ENCODE results near the gene AP4B1. TPM values are rescaled to one million over a fixed set of nuclear protein-coding genes. Genes with fewer than 3 reads are reported as not detected.

Gene AP4B1
- total and polyA plus RNA-seq, 2 experiments from 2014 or later: 9.8 to 11.1 TPM

DNA sequence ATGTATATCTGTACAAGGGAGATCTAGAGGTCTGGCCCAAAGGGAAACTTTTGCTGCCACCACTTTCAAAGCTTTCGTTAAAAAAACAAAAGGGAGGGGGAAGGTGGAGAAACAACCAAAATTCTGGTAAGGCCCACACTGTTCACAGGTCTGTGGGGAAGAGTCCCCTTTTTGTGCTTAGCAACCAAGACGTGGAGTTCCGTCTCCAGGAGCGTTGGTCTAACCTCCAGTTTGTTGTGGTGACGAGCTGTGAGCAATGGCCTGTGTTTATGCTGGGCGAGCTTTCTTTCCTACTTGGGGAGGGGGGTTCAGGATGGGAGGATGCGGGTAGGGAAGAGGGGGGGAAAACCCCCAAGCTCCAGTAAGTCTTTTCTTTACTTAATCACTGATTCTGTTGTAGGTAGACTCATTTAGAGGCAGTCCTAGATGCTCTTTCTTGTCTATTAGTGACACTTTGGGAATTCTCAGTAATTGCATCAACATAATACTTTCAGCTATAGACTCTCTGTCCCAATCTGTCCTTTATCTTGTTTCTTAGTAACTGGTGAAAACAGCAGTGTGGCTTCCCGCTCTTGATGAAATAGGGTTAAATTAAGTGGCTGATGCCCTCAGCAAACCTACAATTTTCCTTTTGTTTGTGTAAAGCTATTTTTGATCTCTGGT is 26.0 kb upstream of the AP4B1 start:
- Histone ChIP-seq H2AFZ (peak overlapping the region; percentile 67), H4K20me1 (ENCODE audit: insufficient read depth, poor library complexity, severe bottlenecking) (peaks cover 28% of the 10 kb centered on the region), H3K4me3 (peak overlapping the region; percentile 95), H3K9me3 (ENCODE audit: low read depth) (no peaks in the 10 kb centered on the region), H3K4me1 (ENCODE audit: insufficient read depth) (peaks cover 27% of the 10 kb centered on the region), H3K4me2 (peak overlapping the region; percentile 87), H3K79me2 (peaks cover 60% of the 10 kb centered on the region), H3K36me3 (replicated peaks; ENCODE audit: insufficient read depth, low read depth) (no peaks in the 10 kb centered on the region), H3K27me3 (no peaks in the 10 kb centered on the region), H3K27ac (peak overlapping the region; percentile 98), H3K9me2 (replicated peaks; ENCODE audit: insufficient read depth) (no peaks in the 10 kb centered on the region)
- no peak for TF ChIP-seq EZH2phosphoT487 (IDR thresholded peaks at IDR 0.05; ENCODE audit: low read depth, severe bottlenecking, unreplicated experiment)
- no peak for TF ChIP-seq EZH2 (IDR thresholded peaks at IDR 0.05; ENCODE audit: borderline replicate concordance)
- TF ChIP-seq CTCF (IDR thresholded peaks at IDR 0.05; ENCODE audit: poor library complexity): no peak
- WGBS (ENCODE audit: low lambda C conversion rate, missing lambda C conversion rate): 5% methylated on average over 8 of the region's 8 CpGs
- peak; percentile 66 for DNase-seq (ENCODE audit: low spot score)

DNA sequence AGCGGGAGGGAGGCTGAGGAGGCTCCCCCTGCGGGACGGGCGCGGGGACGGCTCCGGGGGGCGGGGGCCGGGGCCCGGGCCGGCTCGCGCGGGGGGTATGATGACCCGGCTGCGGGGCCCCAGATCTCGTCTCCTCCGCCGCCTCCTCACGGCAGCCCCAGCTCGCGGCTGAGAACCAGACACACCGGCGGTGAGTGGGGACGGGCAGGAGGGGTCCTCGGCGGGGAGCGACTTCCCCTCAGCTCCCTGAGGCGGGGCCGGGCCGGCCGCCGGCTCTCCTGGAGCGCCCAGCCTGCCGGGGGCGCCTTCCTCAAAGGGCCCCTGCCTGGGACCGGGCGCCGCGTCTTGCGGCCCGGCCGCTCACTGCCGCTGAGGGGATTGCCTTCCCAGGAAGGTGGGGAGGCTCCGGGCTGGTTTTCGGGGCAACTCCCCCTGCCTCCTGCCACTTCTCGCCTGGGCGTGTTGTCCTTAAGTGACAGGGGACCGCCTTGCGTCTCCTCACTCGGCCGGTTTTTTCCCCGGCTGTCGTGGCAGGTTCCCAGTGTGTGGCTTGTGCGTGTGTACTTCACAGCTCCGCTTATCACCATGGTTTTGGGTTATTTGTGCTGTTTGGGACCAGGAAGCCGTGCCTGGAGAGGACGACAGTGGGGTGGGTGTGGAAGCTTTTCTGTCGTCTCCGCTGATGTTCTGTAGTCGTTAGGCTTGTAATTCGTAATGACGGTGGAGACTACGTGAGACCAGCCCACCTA is 25.3 kb upstream of the AP4B1 start:
- peak; percentile 21 for TF ChIP-seq CTCF (IDR thresholded peaks at IDR 0.05; ENCODE audit: poor library complexity)
- TF ChIP-seq EZH2 (IDR thresholded peaks at IDR 0.05; ENCODE audit: borderline replicate concordance): no peak
- no peak for TF ChIP-seq EZH2phosphoT487 (IDR thresholded peaks at IDR 0.05; ENCODE audit: low read depth, severe bottlenecking, unreplicated experiment)
- DNase-seq (ENCODE audit: low spot score): peak; percentile 79
- Histone ChIP-seq H3K27ac (peak overlapping the region; percentile 98), H3K4me1 (ENCODE audit: insufficient read depth) (peaks cover 27% of the 10 kb centered on the region), H3K9me2 (replicated peaks; ENCODE audit: insufficient read depth) (no peaks in the 10 kb centered on the region), H3K27me3 (no peaks in the 10 kb centered on the region), H2AFZ (peak overlapping the region; percentile 67), H3K79me2 (peaks cover 53% of the 10 kb centered on the region), H4K20me1 (ENCODE audit: insufficient read depth, poor library complexity, severe bottlenecking) (peaks cover 25% of the 10 kb centered on the region), H3K36me3 (replicated peaks; ENCODE audit: insufficient read depth, low read depth) (no peaks in the 10 kb centered on the region), H3K9me3 (ENCODE audit: low read depth) (no peaks in the 10 kb centered on the region), H3K4me3 (peak overlapping the region; percentile 95), H3K4me2 (peak overlapping the region; percentile 87)
- 1% methylated on average over 44 of the region's 64 CpGs for WGBS (ENCODE audit: low lambda C conversion rate, missing lambda C conversion rate)

DNA sequence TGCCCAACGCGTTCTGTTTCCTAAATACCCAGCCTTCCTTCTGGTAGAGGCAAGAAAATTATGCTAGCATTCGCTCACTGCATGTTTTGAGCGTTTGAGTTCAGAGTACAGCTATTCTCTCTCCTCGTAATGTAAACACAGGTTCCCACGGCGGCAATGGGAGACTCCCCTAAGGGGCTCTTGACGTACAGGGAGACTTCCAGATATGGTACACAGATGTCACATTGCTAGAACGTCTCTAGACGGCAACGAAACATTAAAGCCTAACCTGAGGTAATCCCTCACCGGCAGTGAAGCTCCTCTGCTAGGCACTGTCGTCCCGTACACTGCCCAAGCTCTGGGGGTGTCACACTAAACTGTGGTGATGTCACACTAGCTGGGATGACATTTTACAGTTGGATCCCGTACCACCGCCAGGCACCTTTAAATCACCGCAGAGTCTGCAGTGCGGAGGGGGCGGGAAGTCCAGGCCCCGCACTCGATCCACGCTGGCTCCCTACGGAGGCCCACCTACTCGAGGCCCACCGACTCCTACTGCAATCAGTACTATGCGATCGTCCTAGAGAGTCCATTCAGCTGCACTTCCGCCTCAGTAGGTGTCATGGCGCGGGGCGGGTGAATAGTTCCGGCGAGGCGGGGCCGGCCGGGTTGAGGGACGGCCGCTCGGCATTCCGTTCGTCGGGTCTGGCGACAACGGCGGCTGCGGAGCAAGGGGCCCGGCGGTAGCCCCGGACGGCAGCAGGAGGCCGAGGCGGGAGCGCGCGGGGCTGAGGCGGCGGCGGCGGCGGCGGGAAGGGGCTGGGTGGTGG is 24.5 kb upstream of the AP4B1 start, which contains the start of gene HIPK1:
HIPK1 (plus strand) TSS at position 384 of the 809 bp plus-strand sequence.
- H4K20me1 ChIP-seq (ENCODE audit: insufficient read depth, poor library complexity, severe bottlenecking): peaks cover 19% of the 10 kb centered on the region
- TF ChIP-seq CTCF (IDR thresholded peaks at IDR 0.05; ENCODE audit: poor library complexity): no peak
- TF ChIP-seq EZH2phosphoT487 (IDR thresholded peaks at IDR 0.05; ENCODE audit: low read depth, severe bottlenecking, unreplicated experiment): no peak
- TF ChIP-seq EZH2 (IDR thresholded peaks at IDR 0.05; ENCODE audit: borderline replicate concordance): no peak
- WGBS (ENCODE audit: low lambda C conversion rate, missing lambda C conversion rate): 2% methylated on average over 27 of the region's 61 CpGs
- H3K36me3 ChIP-seq (replicated peaks; ENCODE audit: insufficient read depth, low read depth): no peaks in the 10 kb centered on the region
- peaks cover 27% of the 10 kb centered on the region for H3K4me1 ChIP-seq (ENCODE audit: insufficient read depth)
- peak; percentile 97 for DNase-seq (ENCODE audit: low spot score)
- H3K27ac ChIP-seq: peak within 1 kb of the TSS; percentile 98
- H3K4me2 ChIP-seq: peak within 1 kb of the TSS; percentile 87
- no peaks in the 10 kb centered on the region for H3K9me2 ChIP-seq (replicated peaks; ENCODE audit: insufficient read depth)
- H3K27me3 ChIP-seq: no peaks in the 10 kb centered on the region
- H3K9me3 ChIP-seq (ENCODE audit: low read depth): no peaks in the 10 kb centered on the region
- peaks cover 45% of the 10 kb centered on the region for H3K79me2 ChIP-seq
- peak within 1 kb of the TSS; percentile 95 for H3K4me3 ChIP-seq
- peak within 1 kb of the TSS; percentile 94 for H2AFZ ChIP-seq
